NCI-H2196 (cell line): ENCODE data around the gene CHRNA4.

Experiments
- DNase-seq: peaks from one replicate; lab custom pipeline; 2025; ENCODE audit not compliant: unreplicated experiment; lab: John Stamatoyannopoulos, UW

CHRNA4 gene

DNA sequence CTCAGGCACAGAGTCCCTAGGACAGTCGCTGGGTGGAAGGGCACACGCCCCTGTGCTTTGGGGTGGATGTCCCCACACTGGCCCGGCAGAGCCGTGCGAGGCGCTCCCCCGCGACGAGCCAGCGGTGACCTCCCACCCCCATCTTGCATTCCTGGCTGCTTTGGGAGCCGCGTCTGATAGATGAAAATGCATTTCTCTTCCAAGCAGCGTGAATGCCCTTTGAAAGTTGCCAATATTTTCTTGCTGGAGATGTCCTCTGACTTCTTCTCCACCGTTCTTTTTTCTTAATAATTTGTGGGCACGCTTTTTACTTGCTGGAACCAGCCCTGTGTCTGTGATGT is 38.2 kb downstream of the CHRNA4 start:
- DNase-seq = no peak

GRCh38 chr20:63322146-63322932 is 38.8 kb downstream of the CHRNA4 start:
- no peak for DNase-seq

- DNase-seq = no peak
Observed at GRCh38 chr20:63321148-63321831, 39.9 kb downstream of the CHRNA4 start.

DNA sequence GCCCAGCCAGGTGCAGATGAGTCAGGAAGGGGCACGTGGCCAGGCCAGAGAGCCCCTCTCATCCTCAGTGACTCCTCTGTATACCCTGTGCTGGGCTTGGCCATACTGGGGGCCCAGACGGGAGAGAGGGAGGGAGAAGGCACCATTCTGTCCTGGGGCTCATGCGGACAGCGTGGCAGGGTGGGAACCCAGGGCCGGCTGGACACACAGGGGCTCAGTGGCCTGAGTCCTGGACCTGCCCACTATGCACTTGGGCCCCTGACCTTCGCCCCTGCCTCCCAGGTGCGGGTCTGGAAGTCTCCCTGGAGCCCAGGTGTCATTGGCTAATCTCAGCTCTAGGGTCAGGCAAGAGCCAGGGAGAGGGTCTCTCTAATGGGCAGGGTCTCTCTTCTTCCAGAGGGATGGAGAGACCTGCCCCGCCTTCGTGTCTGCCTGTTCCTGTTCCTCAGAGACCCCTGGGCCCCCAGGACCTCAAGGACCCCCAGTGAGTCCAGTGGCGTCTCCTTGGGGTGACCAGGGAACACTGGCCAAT is 40.5 kb downstream of the CHRNA4 start:
- no peak for DNase-seq

- DNase-seq = no peak
Observed at GRCh38 chr20:63320041-63320511, 41.1 kb downstream of the CHRNA4 start.

- DNase-seq = no peak
Observed at GRCh38 chr20:63319164-63320040, 41.7 kb downstream of the CHRNA4 start.

- DNase-seq = no peak
Observed at GRCh38 chr20:63318391-63319163, 42.6 kb downstream of the CHRNA4 start.

DNA sequence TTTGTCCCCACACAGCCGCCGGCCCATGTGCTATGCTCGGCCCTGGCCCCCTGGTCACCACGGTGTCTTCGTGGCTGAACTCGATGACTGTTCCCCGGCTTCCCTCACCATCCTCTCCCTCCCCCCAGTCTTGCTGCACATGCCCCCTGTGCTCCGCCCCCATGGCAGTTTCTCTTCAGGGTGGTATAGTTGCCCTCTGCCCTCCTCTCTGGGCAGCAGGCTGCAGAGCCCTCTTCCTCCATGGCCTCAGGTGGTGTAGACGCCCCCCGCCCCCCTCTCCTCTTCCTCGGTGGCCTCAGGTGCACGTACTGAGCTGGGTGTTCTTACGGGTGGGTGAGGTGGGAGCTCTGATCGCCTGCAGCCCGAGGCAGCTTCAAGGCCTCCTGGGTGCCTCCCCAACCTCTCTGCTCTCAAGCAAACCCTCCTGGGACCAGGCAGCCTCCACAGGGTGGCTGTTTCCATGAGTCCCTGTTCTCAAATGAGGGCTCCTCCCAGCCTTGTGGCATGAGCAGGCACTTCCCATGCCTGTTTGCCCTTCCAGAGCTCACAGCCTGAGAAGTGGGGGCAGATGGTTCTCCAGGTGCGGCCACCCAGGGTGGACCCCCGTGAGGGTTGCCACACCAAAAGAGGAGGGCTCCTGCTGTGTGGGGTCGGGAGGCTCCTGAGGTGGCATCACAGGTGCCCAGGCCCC is 43.4 kb downstream of the CHRNA4 start:
- no peak for DNase-seq

DNA sequence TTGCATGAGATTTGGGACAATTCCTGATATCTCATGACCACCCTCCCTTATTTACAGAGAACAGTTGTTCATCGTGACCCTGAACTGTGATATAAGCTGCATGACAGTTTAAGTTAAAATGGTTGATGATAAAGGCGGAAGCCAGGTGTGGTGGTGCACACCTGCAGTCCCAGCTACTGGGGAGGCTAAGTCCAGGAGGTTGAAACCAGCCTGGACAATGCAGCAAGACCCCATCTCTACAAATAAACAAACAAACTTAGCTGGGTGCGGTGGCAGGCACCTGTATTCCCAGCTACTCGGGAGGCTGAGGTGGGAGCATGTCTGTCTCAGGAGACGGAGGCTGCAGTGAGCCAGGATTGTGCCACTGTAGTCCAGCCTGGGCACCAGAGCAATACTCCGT is 44.1 kb downstream of the CHRNA4 start:
- no peak for DNase-seq

DNA sequence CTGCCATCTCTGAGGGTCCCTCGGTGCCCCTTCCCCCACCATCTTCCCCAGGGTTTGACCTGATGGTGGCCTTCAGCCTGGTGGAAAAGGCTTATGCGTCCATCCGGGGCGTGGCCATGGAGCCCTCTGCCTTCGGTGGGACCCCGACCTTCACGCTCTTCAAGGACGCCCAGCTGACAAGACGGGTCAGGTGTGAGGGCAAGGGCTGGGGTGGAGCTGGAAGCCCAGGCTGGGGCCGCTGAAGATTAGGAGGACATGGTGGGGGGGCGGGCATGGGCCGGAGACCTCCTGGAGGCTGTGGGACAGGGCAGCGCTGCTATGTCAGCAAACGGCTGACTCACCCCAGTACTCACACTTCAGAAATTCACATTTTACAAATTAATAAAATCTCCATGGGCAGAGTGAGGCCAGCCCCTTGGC is 44.6 kb downstream of the CHRNA4 start:
- no peak for DNase-seq

GRCh38 chr20:63315731-63316491 is 45.2 kb downstream of the CHRNA4 start:
- DNase-seq = no peak

GRCh38 chr20:63315240-63315689 is 45.9 kb downstream of the CHRNA4 start:
- no peak for DNase-seq

DNA sequence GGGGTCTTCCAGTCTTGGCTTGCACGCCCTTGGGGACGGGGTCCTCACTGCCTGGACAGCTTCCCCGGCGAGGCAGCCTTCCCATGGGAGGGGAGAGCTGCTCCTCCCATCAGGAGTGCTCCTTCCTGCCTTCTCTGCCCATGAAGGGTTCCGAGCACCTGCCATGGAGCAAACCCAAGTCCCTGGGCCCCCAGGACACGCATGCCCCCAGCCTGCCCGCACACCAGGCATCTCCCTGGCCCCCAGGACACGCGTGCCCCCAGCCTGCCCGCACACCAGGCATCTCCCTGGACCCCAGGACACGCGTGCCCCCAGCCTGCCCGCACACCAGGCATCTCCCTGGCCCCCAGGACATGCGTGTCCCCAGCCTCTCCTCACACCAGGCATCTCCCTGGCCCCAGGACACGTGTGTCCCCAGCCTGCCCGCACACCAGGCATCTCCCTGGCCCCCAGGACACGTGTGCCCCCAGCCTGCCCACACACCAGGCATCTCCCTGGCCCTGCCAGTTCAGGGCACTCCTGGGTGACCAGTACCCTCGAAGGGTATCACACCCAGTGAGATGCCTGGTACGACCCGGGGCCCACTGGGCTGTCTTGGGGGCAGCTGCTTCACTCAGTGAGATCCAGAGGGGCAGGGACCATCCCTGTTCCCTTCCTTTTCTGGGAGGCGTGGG is 46.4 kb downstream of the CHRNA4 start:
- no peak for DNase-seq

GRCh38 chr20:63314015-63314471 is 47.1 kb downstream of the CHRNA4 start:
- peak; percentile 20 for DNase-seq

- DNase-seq = no peak
Observed at GRCh38 chr20:63313349-63314014, 47.7 kb downstream of the CHRNA4 start.

GRCh38 chr20:63312690-63313348 is 48.3 kb downstream of the CHRNA4 start:
- no peak for DNase-seq

DNA sequence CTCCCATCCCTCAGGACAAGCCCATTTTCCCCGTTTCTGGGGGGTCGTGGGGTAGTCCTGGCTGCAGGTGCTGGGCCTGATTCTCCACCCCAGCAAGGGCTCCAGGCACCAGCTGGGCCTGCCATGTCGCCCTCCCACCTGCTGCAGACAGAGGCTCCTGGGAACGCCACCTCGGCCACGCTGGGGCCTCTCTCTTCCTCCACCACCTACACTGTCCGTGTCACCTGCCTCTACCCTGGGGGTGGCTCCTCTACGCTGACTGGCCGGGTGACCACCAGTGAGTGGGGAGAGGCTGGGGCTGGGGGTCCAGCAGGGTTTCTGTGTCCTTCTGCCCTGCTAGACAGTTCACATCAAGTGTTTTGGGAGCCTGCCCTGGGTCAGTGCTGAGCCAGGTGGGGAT is 48.9 kb downstream of the CHRNA4 start:
- no peak for DNase-seq
